ENCODE results near the gene SHISA9. TPM values are rescaled to one million over a fixed set of nuclear protein-coding genes. Genes with fewer than 3 reads are reported as not detected.

SHISA9 gene
- total RNA-seq, 4 donors from 2014 or later: not detected

- in situ Hi-C loops (cut with MboI; ENCODE audit: low sequenced_read_pairs in 4 of 4): no loop called here
- no peaks in the 10 kb centered on the region for H3K36me3 ChIP-seq
- H3K4me3 ChIP-seq: no peak overlapping the region
- H3K27ac ChIP-seq: no peak overlapping the region
- intact Hi-C loops (cut with DNase I; ENCODE audit: low total_unique reads): no loop called here
- H3K9me3 ChIP-seq: no peaks in the 10 kb centered on the region
- H3K4me1 ChIP-seq: no peaks in the 10 kb centered on the region
- ATAC-seq: no peak
- no peaks in the 10 kb centered on the region for H3K27me3 ChIP-seq
- TF ChIP-seq POLR2A (IDR thresholded peaks at IDR 0.05) (no peak), CTCF (IDR thresholded peaks at IDR 0.05 in 4 of 5, conservative IDR thresholded peaks at IDR 0.05 in 1 of 5) (no peak)
- no peak for DNase-seq
Observed at GRCh38 chr16:13189250-13189649, 287.9 kb downstream of the SHISA9 start.

- Histone ChIP-seq H3K9me3 (no peaks in the 10 kb centered on the region), H3K36me3 (no peaks in the 10 kb centered on the region), H3K27me3 (no peaks in the 10 kb centered on the region), H3K4me3 (no peak overlapping the region), H3K27ac (no peak overlapping the region), H3K4me1 (no peaks in the 10 kb centered on the region)
- no peak for DNase-seq
- no peak for TF ChIP-seq POLR2A (IDR thresholded peaks at IDR 0.05)
- no peak for TF ChIP-seq CTCF (IDR thresholded peaks at IDR 0.05 in 4 of 5, conservative IDR thresholded peaks at IDR 0.05 in 1 of 5)
- ATAC-seq: no peak
- intact Hi-C loops (cut with DNase I; ENCODE audit: low total_unique reads): no loop called here
- in situ Hi-C loops (cut with MboI; ENCODE audit: low sequenced_read_pairs in 4 of 4): no loop called here
Observed at GRCh38 chr16:13193721-13194120, 292.3 kb downstream of the SHISA9 start.

GRCh38 chr16:13194766-13195165 is 293.4 kb downstream of the SHISA9 start:
- no peak for DNase-seq
- no peak overlapping the region for H3K4me3 ChIP-seq
- H3K27me3 ChIP-seq: no peaks in the 10 kb centered on the region
- no peak overlapping the region for H3K27ac ChIP-seq
- intact Hi-C loops (cut with DNase I; ENCODE audit: low total_unique reads) (no loop called here), in situ Hi-C loops (cut with MboI; ENCODE audit: low sequenced_read_pairs in 4 of 4) (no loop called here)
- no peaks in the 10 kb centered on the region for H3K36me3 ChIP-seq
- no peaks in the 10 kb centered on the region for H3K9me3 ChIP-seq
- H3K4me1 ChIP-seq: no peaks in the 10 kb centered on the region
- no peak for ATAC-seq
- TF ChIP-seq CTCF (IDR thresholded peaks at IDR 0.05 in 4 of 5, conservative IDR thresholded peaks at IDR 0.05 in 1 of 5) (no peak), POLR2A (IDR thresholded peaks at IDR 0.05) (no peak)

- no peak overlapping the region for H3K4me3 ChIP-seq
- H3K9me3 ChIP-seq: no peaks in the 10 kb centered on the region
- intact Hi-C loops (cut with DNase I; ENCODE audit: low total_unique reads): no loop called here
- no peak for TF ChIP-seq CTCF (IDR thresholded peaks at IDR 0.05 in 4 of 5, conservative IDR thresholded peaks at IDR 0.05 in 1 of 5)
- TF ChIP-seq POLR2A (IDR thresholded peaks at IDR 0.05): no peak
- DNase-seq (no peak), ATAC-seq (no peak)
- no peaks in the 10 kb centered on the region for H3K36me3 ChIP-seq
- no peak overlapping the region for H3K27ac ChIP-seq
- H3K4me1 ChIP-seq: no peaks in the 10 kb centered on the region
- H3K27me3 ChIP-seq: no peaks in the 10 kb centered on the region
- in situ Hi-C loops (cut with MboI; ENCODE audit: low sequenced_read_pairs in 4 of 4): no loop called here
Observed at GRCh38 chr16:13203725-13204124, 302.3 kb downstream of the SHISA9 start.

- no peak for TF ChIP-seq CTCF (IDR thresholded peaks at IDR 0.05 in 4 of 5, conservative IDR thresholded peaks at IDR 0.05 in 1 of 5)
- TF ChIP-seq POLR2A (IDR thresholded peaks at IDR 0.05): no peak
- no peak for DNase-seq
- Histone ChIP-seq H3K4me1 (no peaks in the 10 kb centered on the region), H3K9me3 (no peaks in the 10 kb centered on the region), H3K4me3 (no peak overlapping the region), H3K27ac (no peak overlapping the region), H3K27me3 (no peaks in the 10 kb centered on the region), H3K36me3 (no peaks in the 10 kb centered on the region)
- in situ Hi-C loops (cut with MboI; ENCODE audit: low sequenced_read_pairs in 4 of 4): no loop called here
- no peak for ATAC-seq
- intact Hi-C loops (cut with DNase I; ENCODE audit: low total_unique reads): no loop called here
Observed at GRCh38 chr16:13205352-13205751, 304.0 kb downstream of the SHISA9 start.
